GM19025 (cell line): ENCODE results near the gene DUOXA2.
"Not testable (repeated sequence)": the region's sequence is repeated elsewhere in the genome, so short reads cannot be mapped to it uniquely, and the experiment has no call there.

ENCODE experiments used
- ATAC-seq: cut with Tn5 transposase; IDR thresholded peaks from one replicate; pipeline ENCODE4 v1.9.1; 2021; ENCODE audit warnings: mild to moderate bottlenecking, low read depth, moderate library complexity; ENCODE audit not compliant: unreplicated experiment

DUOXA2 gene

GRCh38 chr15:45134046-45134445 is 19.9 kb downstream of the DUOXA2 start:
- ATAC-seq = no peak

- ATAC-seq = no peak
Observed at GRCh38 chr15:45134682-45135604, 20.8 kb downstream of the DUOXA2 start.

- not testable (repeated sequence) for ATAC-seq
Observed at GRCh38 chr15:45135705-45136377, 21.7 kb downstream of the DUOXA2 start.

- ATAC-seq = no peak
Observed at GRCh38 chr15:45136378-45136764, 22.2 kb downstream of the DUOXA2 start.

GRCh38 chr15:45137703-45138102 is 23.6 kb downstream of the DUOXA2 start:
- ATAC-seq = no peak

- ATAC-seq = no peak
Observed at GRCh38 chr15:45138814-45139765, 25.0 kb downstream of the DUOXA2 start.

- ATAC-seq = no peak
Observed at GRCh38 chr15:45139770-45140169, 25.6 kb downstream of the DUOXA2 start.

GRCh38 chr15:45140557-45141250 is 26.6 kb downstream of the DUOXA2 start:
- no peak for ATAC-seq

- ATAC-seq = no peak
Observed at GRCh38 chr15:45141386-45141785, 27.3 kb downstream of the DUOXA2 start.

GRCh38 chr15:45143056-45143455 is 28.9 kb downstream of the DUOXA2 start:
- no peak for ATAC-seq

- ATAC-seq = no peak
Observed at GRCh38 chr15:45143946-45144345, 29.8 kb downstream of the DUOXA2 start.

- no peak for ATAC-seq
Observed at GRCh38 chr15:45144775-45145174, 30.6 kb downstream of the DUOXA2 start.

- no peak for ATAC-seq
Observed at GRCh38 chr15:45146405-45146804, 32.3 kb downstream of the DUOXA2 start.

- no peak for ATAC-seq
Observed at GRCh38 chr15:45147606-45148005, 33.5 kb downstream of the DUOXA2 start.

GRCh38 chr15:45148076-45149059 is 34.2 kb downstream of the DUOXA2 start:
- ATAC-seq = no peak

GRCh38 chr15:45149060-45149459 is 34.9 kb downstream of the DUOXA2 start:
- ATAC-seq = no peak

- ATAC-seq = no peak
Observed at GRCh38 chr15:45150481-45150880, 36.4 kb downstream of the DUOXA2 start.

GRCh38 chr15:45150997-45151396 is 36.9 kb downstream of the DUOXA2 start:
- no peak for ATAC-seq
